Smooth muscle cell (in vitro differentiated cells): ENCODE measurements around the gene TBL1Y. TPM values are rescaled to one million over a fixed set of nuclear protein-coding genes. Genes with fewer than 3 reads are reported as not detected.
"Not testable (repeated sequence)": the region's sequence is repeated elsewhere in the genome, so short reads cannot be mapped to it uniquely, and the experiment has no call there.

Experiments
- DNase-seq: peaks from one replicate; lab custom pipeline; 2025; ENCODE audit not compliant: unreplicated experiment; lab: John Stamatoyannopoulos, UW
- H2AFZ ChIP-seq: fragments of 200-600 bp; sonication (generic); 2 replicates; pipeline ENCODE4 v1.6.0; 2016; ENCODE audit warnings: antibody characterized with exemption, low read depth, mild to moderate bottlenecking
- H3F3A ChIP-seq: fragments of 200-600 bp; sonication (generic); 2 replicates; pipeline ENCODE4 v1.6.0; 2017; ENCODE audit warnings: antibody characterized with exemption, low read depth
- H3K27ac ChIP-seq: fragments of 200-600 bp; sonication (generic); 2 replicates; pipeline ENCODE4 v1.5.1; 2016; ENCODE audit warnings: low read depth, mild to moderate bottlenecking
- H3K27me3 ChIP-seq: fragments of 200-600 bp; sonication (generic); 2 replicates; pipeline ENCODE4 v1.6.1; 2016; ENCODE audit warnings: low read depth, mild to moderate bottlenecking
- H3K36me3 ChIP-seq: fragments of 200-600 bp; sonication (generic); 2 replicates; pipeline ENCODE4 v1.5.1; 2016; ENCODE audit warnings: low read depth
- H3K4me1 ChIP-seq: fragments of 200-600 bp; sonication (generic); 2 replicates; pipeline ENCODE4 v1.5.1; 2016; ENCODE audit warnings: low read depth
- H3K4me2 ChIP-seq: fragments of 200-600 bp; sonication (generic); 2 replicates; pipeline ENCODE4 v1.6.0; 2016; ENCODE audit warnings: mild to moderate bottlenecking
- H3K4me3 ChIP-seq: fragments of 200-600 bp; sonication (generic); 2 replicates; pipeline ENCODE4 v1.5.1; 2016; ENCODE audit warnings: mild to moderate bottlenecking
- H3K79me2 ChIP-seq: fragments of 200-600 bp; sonication (generic); 2 replicates; pipeline ENCODE4 v1.6.0; 2016; ENCODE audit warnings: low read depth, mild to moderate bottlenecking
- H3K9ac ChIP-seq: fragments of 200-600 bp; sonication (generic); 2 replicates; pipeline ENCODE4 v1.6.0; 2016; ENCODE audit warnings: low read depth
- H3K9me3 ChIP-seq: fragments of 200-600 bp; sonication (generic); replicated peaks from 2 replicates; pipeline ENCODE4 v1.5.1; 2016; ENCODE audit warnings: low read depth
- H4K20me1 ChIP-seq: fragments of 200-600 bp; sonication (generic); 2 replicates; pipeline ENCODE4 v1.6.0; 2016; ENCODE audit warnings: low read depth
- WGBS: methylation state at CpG from one replicate; pipeline ENCODE4 v1.1.7; 2016; ENCODE audit warnings: low lambda C conversion rate; 5-methylcytosine and 5-hydroxymethylcytosine counted together
- polyA plus RNA-seq: library from polyadenylated mRNA; unstranded; fragments of >200 nt; fragmentation: Nextera tagmentation; extraction: Ambion mirVana; gene quantifications from 2 replicates; pipeline ENCODE4 v1.2.1, GENCODE V29; 2016
- total RNA-seq: library from RNA; depleted of rRNA; stranded (reverse); fragments of >200 nt; gene quantifications from 2 replicates; pipeline ENCODE4 v1.2.3, GENCODE V29; 2014
- TF ChIP-seq, protein P1 (sequence below): fragments of 200-600 bp; sonication (generic); IDR thresholded peaks from 2 replicates; pipeline ENCODE4 v1.5.1; 2017; ENCODE audit warnings: borderline replicate concordance, mild to moderate bottlenecking, antibody characterized with exemption; ENCODE audit not compliant: insufficient read depth, poor library complexity, severe bottlenecking

Gene TBL1Y
- total RNA-seq (not detected in 2 replicates), polyA plus RNA-seq (not detected in 2 replicates)

DNA sequence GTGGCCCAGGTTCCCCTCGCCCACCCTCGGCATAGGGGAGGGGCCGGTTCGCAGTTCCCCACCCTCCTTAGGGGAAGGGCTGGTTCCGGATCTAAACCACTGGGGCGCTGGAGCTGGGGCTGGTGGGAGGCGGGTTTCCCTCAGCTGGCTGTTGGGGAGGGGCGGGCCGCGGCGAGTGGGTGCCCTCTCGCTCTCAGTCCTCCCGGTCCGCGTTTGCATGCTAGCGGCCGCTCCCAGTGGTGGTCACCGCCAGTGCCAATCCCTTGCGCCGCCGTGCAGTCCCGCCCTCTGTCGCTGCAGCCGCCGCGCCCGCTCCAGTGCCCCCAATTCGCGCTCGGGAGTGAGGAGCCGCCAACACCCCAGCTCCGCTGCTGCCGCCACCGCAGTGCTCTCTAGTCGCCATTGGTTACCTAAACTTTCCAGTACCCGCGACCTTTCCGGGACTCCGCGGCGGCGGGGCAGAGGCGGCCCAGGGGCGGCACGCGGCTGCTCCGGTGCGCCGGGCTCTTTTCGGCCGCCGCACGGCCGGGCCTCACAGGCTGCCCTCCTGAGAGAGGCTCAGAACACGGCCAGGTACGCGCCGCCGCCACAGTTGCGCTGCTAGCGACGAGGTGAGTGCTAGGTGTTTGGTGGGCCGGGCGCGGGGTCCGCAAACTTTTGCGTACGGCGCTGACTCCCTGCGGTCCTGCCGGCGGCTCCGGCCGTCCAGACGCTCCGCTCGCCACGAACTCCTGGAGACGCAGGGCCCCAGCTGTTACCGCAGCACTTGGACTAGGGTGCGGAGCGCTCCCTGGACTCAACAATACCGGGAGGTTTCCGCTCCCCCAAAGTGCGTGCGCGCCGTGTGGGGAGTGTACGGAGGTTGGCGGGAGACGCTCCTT, at the start of gene TBL1Y:
Gene TBL1Y (plus strand): TSS at position 326 of the 881 bp plus-strand sequence. CDS start 114,388 bp downstream, outside the sequence.
- no peak for DNase-seq
- Histone ChIP-seq H4K20me1 (no peaks in the 10 kb centered on the region), H3K27me3 (no peaks in the 10 kb centered on the region), H3K9ac (no peak within 1 kb of the TSS), H3K4me3 (no peak within 1 kb of the TSS), H3K36me3 (no peaks in the 10 kb centered on the region), H3K27ac (no peak within 1 kb of the TSS), H3F3A (no peaks in the 10 kb centered on the region), H2AFZ (no peak within 1 kb of the TSS), H3K9me3 (no peaks in the 10 kb centered on the region), H3K4me1 (no peaks in the 10 kb centered on the region), H3K4me2 (no peak within 1 kb of the TSS), H3K79me2 (no peaks in the 10 kb centered on the region)
- TF ChIP-seq, protein P1, sequence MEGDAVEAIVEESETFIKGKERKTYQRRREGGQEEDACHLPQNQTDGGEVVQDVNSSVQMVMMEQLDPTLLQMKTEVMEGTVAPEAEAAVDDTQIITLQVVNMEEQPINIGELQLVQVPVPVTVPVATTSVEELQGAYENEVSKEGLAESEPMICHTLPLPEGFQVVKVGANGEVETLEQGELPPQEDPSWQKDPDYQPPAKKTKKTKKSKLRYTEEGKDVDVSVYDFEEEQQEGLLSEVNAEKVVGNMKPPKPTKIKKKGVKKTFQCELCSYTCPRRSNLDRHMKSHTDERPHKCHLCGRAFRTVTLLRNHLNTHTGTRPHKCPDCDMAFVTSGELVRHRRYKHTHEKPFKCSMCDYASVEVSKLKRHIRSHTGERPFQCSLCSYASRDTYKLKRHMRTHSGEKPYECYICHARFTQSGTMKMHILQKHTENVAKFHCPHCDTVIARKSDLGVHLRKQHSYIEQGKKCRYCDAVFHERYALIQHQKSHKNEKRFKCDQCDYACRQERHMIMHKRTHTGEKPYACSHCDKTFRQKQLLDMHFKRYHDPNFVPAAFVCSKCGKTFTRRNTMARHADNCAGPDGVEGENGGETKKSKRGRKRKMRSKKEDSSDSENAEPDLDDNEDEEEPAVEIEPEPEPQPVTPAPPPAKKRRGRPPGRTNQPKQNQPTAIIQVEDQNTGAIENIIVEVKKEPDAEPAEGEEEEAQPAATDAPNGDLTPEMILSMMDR: no peak
- no CpG with 5 or more reads among the region's 91 CpGs for whole genome bisulfite sequencing

DNA sequence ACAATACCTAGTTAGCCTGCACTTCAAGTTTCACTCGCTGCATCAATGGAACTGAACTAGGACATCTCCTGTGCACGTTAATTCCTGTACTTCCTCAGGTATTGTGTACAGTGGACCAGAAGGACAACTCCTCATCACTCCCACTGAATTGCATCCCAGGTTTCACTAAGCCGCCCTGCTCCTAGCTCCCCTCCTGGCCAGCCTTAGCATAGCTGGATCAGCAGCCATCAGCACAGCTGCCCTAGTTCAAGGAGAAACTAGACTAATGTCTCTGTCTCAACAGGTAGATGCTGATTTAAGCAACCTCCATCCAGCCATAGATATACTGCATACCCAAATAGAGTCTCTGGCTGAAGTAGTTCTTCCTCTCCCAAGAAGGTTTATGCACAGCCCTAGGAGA, 16.0 kb upstream of the TBL1Y start:
- WGBS: no CpG with 5 or more reads among the region's 3 CpGs
- H3K79me2 ChIP-seq: no peaks in the 10 kb centered on the region

DNA sequence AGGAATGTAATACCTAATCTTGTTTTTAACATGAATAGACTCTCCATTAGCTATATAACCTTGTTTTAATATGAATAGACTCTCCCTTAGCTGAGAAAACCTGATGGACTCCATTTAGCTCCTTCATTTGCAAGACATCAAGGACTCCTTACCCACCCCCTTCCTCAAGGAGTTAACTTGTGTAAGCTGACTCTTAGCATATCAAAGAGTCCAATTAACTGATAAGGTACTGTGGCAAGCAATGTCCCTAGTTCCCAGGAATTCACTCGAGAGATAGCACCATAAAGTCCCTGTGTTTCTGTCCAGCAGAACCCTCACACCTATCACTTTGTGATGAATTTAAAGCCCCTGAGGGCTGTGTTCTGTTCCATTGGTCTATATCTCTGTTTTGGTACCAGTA, 15.3 kb upstream of the TBL1Y start:
- Histone ChIP-seq H3K4me2 (no peak overlapping the region), H3F3A (no peaks in the 10 kb centered on the region), H3K9ac (no peak overlapping the region), H3K36me3 (no peaks in the 10 kb centered on the region), H3K9me3 (no peaks in the 10 kb centered on the region), H3K27ac (no peak overlapping the region), H3K79me2 (no peaks in the 10 kb centered on the region), H2AFZ (no peak overlapping the region), H3K27me3 (no peaks in the 10 kb centered on the region), H3K4me3 (no peak overlapping the region), H4K20me1 (no peaks in the 10 kb centered on the region), H3K4me1 (no peaks in the 10 kb centered on the region)
- no CpG with 5 or more reads among the region's 1 CpG for WGBS
- TF ChIP-seq, protein P1: no peak
- DNase-seq: no peak

More for the DNA sequence above, 16.0 kb upstream of the TBL1Y start:
- TF ChIP-seq, protein P1: no peak
- Histone ChIP-seq H2AFZ (no peak overlapping the region), H3K9ac (no peak overlapping the region), H3K9me3 (no peaks in the 10 kb centered on the region), H3K36me3 (no peaks in the 10 kb centered on the region), H3K4me2 (no peak overlapping the region), H4K20me1 (no peaks in the 10 kb centered on the region), H3K27me3 (no peaks in the 10 kb centered on the region), H3K4me3 (no peak overlapping the region), H3F3A (no peaks in the 10 kb centered on the region), H3K27ac (no peak overlapping the region), H3K4me1 (no peaks in the 10 kb centered on the region)
- no peak for DNase-seq

DNA sequence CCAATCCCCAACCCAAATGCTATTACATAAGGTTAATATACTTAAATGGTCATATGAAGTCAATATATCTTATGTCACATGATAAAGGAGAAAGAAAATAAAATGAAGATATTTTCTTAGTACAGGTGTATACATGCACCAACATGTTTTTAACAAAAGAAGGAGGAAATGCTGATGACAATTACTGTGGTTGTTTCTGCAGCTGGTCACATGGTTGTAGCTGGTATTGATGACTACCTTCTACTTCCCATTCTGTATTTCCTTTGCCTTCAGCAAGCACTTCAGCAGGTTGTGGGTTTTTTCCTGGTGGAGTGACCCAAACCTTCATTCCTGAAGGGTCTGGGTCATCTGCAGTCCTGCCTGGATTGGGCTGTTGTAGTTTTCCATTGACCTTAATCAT, 8.4 kb upstream of the TBL1Y start:
- H3K79me2 ChIP-seq, H3K4me2 ChIP-seq, H3K9ac ChIP-seq, H3K4me3 ChIP-seq, H3K27me3 ChIP-seq, H3K4me1 ChIP-seq, H3K27ac ChIP-seq, H2AFZ ChIP-seq, H3K9me3 ChIP-seq, H4K20me1 ChIP-seq, H3K36me3 ChIP-seq, H3F3A ChIP-seq, DNase-seq: not testable (repeated sequence)
